PFSK-1 (cell line): Measurements from ENCODE around the gene CTNNA1.

Source experiments
- POLR2AphosphoS5 ChIP-seq: IDR thresholded peaks from 2 replicates; pipeline ENCODE4 v1.6.1; 2012; ENCODE audit warnings: low read depth, mild to moderate bottlenecking, control low read depth, low read length, moderate library complexity
- SIN3A ChIP-seq: IDR thresholded peaks from 2 replicates; pipeline ENCODE4 v1.6.1; 2012; ENCODE audit warnings: mild to moderate bottlenecking, low read length, moderate library complexity, borderline replicate concordance; ENCODE audit not compliant: insufficient read depth
- TAF1 ChIP-seq: IDR thresholded peaks from 2 replicates; pipeline ENCODE4 v1.6.1; 2012; ENCODE audit warnings: low read length, control low read depth, borderline replicate concordance; ENCODE audit not compliant: insufficient read depth
- TF ChIP-seq, protein P1 (sequence below), 2 experiments: IDR thresholded peaks; 2 replicates each; pipeline versions ENCODE4 v1.6.1 to v1.8.0; 2011 to 2012; ENCODE audit warnings: low read depth in 2 of 2, low read length in 2 of 2, control low read depth in 1 of 2, inconsistent platforms in 1 of 2, mild to moderate bottlenecking in 1 of 2, moderate library complexity in 1 of 2; ENCODE audit not compliant: insufficient read depth in 1 of 2

- TF ChIP-seq, protein P1, sequence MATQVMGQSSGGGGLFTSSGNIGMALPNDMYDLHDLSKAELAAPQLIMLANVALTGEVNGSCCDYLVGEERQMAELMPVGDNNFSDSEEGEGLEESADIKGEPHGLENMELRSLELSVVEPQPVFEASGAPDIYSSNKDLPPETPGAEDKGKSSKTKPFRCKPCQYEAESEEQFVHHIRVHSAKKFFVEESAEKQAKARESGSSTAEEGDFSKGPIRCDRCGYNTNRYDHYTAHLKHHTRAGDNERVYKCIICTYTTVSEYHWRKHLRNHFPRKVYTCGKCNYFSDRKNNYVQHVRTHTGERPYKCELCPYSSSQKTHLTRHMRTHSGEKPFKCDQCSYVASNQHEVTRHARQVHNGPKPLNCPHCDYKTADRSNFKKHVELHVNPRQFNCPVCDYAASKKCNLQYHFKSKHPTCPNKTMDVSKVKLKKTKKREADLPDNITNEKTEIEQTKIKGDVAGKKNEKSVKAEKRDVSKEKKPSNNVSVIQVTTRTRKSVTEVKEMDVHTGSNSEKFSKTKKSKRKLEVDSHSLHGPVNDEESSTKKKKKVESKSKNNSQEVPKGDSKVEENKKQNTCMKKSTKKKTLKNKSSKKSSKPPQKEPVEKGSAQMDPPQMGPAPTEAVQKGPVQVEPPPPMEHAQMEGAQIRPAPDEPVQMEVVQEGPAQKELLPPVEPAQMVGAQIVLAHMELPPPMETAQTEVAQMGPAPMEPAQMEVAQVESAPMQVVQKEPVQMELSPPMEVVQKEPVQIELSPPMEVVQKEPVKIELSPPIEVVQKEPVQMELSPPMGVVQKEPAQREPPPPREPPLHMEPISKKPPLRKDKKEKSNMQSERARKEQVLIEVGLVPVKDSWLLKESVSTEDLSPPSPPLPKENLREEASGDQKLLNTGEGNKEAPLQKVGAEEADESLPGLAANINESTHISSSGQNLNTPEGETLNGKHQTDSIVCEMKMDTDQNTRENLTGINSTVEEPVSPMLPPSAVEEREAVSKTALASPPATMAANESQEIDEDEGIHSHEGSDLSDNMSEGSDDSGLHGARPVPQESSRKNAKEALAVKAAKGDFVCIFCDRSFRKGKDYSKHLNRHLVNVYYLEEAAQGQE (IDR thresholded peaks at IDR 0.05; ENCODE audit: insufficient read depth in 1 of 2, low read depth in 2 of 2, low read length in 2 of 2): no peak
- no peak for TF ChIP-seq POLR2AphosphoS5
- no peak for TF ChIP-seq TAF1
- no peak for TF ChIP-seq SIN3A
Observed at GRCh38 chr5:138978581-138978980, 225.4 kb downstream of the CTNNA1 start.
